Measurements from ENCODE around the gene TRIM5. TPM values are rescaled to one million over a fixed set of nuclear protein-coding genes. Genes with fewer than 3 reads are reported as not detected.

The TRIM5 gene
- total and polyA plus RNA-seq, 2 experiments from 2014 or later = 14.2 to 30.1 TPM

DNA sequence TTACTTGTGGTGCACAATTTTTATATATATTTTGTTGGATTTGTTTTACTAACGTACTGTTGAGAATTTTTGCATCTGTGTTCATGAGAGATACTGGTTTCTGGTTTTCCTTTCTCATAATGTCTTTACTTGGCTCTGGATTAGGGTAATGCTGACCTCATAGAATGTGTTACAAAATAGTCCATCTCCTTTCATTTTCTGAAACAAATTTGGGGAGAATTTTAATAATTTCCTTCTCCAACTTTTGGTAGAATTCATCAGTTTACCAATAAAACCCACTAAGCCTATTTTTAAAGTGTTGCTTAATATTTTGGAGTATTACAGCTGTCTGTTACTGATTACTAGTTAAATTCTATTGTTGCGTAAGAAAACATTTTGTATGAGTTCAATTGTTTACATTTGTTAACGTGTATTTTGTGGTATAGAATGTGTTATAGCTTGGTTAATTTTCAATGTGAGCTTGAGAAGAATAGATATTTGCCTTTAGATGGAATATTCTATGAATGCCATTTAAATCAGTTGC is 16.2 kb upstream of the TRIM5 start:
- Histone ChIP-seq H2AFZ (no peak overlapping the region), H3K27me3 (no peaks in the 10 kb centered on the region), H3K4me1 (ENCODE audit: insufficient read depth) (no peaks in the 10 kb centered on the region), H3K9me2 (replicated peaks; ENCODE audit: insufficient read depth) (no peaks in the 10 kb centered on the region), H3K27ac (no peak overlapping the region), H4K20me1 (ENCODE audit: insufficient read depth, poor library complexity, severe bottlenecking) (no peaks in the 10 kb centered on the region), H3K36me3 (replicated peaks; ENCODE audit: insufficient read depth, low read depth) (no peaks in the 10 kb centered on the region), H3K79me2 (no peaks in the 10 kb centered on the region), H3K4me3 (no peak overlapping the region), H3K9me3 (ENCODE audit: low read depth) (no peaks in the 10 kb centered on the region), H3K4me2 (no peak overlapping the region)
- no peak for DNase-seq (ENCODE audit: low spot score)
- TF ChIP-seq, protein P1, sequence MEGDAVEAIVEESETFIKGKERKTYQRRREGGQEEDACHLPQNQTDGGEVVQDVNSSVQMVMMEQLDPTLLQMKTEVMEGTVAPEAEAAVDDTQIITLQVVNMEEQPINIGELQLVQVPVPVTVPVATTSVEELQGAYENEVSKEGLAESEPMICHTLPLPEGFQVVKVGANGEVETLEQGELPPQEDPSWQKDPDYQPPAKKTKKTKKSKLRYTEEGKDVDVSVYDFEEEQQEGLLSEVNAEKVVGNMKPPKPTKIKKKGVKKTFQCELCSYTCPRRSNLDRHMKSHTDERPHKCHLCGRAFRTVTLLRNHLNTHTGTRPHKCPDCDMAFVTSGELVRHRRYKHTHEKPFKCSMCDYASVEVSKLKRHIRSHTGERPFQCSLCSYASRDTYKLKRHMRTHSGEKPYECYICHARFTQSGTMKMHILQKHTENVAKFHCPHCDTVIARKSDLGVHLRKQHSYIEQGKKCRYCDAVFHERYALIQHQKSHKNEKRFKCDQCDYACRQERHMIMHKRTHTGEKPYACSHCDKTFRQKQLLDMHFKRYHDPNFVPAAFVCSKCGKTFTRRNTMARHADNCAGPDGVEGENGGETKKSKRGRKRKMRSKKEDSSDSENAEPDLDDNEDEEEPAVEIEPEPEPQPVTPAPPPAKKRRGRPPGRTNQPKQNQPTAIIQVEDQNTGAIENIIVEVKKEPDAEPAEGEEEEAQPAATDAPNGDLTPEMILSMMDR (IDR thresholded peaks at IDR 0.05; ENCODE audit: poor library complexity) = no peak
- TF ChIP-seq EZH2 (IDR thresholded peaks at IDR 0.05; ENCODE audit: borderline replicate concordance) (no peak), EZH2phosphoT487 (IDR thresholded peaks at IDR 0.05; ENCODE audit: low read depth, severe bottlenecking, unreplicated experiment) (no peak)
- 56% methylated on average over 3 of the region's 3 CpGs for WGBS (ENCODE audit: low lambda C conversion rate, missing lambda C conversion rate)

DNA sequence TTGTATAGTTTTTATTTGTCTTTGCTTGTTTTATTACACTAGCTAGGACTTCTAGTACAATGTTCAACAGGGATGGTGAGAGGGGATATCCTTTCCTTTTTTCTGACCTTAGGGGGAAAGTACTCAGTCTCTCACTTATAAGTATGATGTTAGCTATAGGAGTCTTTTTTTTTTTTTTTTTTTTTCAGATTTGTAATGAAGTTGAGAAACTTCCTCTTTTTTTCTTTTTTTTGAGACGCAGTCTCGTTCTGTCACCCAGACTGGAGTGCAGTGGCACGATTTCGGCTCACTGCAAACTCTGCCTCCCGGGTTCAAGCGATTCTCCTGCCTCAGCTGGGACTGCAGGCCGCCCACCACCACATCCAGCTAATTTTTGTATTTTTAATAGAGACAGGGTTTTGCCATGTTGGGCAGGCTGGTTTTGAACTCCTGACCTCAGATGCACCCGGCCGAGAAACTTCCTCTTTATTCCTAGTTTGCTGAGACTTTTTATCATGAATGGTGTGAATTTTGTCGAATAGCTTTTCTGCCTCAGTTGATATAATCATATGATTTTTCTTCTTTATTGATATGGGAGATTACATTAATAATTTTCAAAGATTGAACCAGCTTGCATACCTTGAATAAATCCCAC is 15.7 kb upstream of the TRIM5 start:
- WGBS (ENCODE audit: low lambda C conversion rate, missing lambda C conversion rate) = 92% methylated on average over 9 of the region's 10 CpGs
- H3K4me3 ChIP-seq = no peak overlapping the region

DNA sequence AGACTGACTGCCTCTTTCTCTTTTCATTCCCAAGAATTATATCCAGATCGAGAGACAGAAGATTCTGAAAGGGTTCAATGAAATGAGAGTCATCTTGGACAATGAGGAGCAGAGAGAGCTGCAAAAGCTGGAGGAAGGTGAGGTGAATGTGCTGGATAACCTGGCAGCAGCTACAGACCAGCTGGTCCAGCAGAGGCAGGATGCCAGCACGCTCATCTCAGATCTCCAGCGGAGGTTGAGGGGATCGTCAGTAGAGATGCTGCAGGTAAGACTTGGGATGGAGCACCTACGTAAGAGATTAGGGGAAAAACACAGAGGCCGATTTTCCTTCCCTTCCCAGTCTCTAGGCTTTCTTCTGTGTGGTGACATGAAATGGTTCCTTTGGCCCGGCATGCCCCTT is 13.4 kb upstream of the TRIM5 start:
- H3K27ac ChIP-seq = no peak overlapping the region
- H3K27me3 ChIP-seq = no peaks in the 10 kb centered on the region
- 95% methylated on average over 7 of the region's 7 CpGs for WGBS (ENCODE audit: low lambda C conversion rate, missing lambda C conversion rate)
- TF ChIP-seq EZH2phosphoT487 (IDR thresholded peaks at IDR 0.05; ENCODE audit: low read depth, severe bottlenecking, unreplicated experiment) (no peak), EZH2 (IDR thresholded peaks at IDR 0.05; ENCODE audit: borderline replicate concordance) (no peak)
- TF ChIP-seq, protein P1 (IDR thresholded peaks at IDR 0.05; ENCODE audit: poor library complexity) = no peak
- no peak for DNase-seq (ENCODE audit: low spot score)
- H3K9me2 ChIP-seq (replicated peaks; ENCODE audit: insufficient read depth) = no peaks in the 10 kb centered on the region
- H3K4me1 ChIP-seq (ENCODE audit: insufficient read depth) = no peaks in the 10 kb centered on the region
- no peaks in the 10 kb centered on the region for H3K79me2 ChIP-seq
- no peak overlapping the region for H2AFZ ChIP-seq
- no peaks in the 10 kb centered on the region for H4K20me1 ChIP-seq (ENCODE audit: insufficient read depth, poor library complexity, severe bottlenecking)
- H3K4me2 ChIP-seq = no peak overlapping the region
- no peak overlapping the region for H3K4me3 ChIP-seq
- H3K9me3 ChIP-seq (ENCODE audit: low read depth) = no peaks in the 10 kb centered on the region
- H3K36me3 ChIP-seq (replicated peaks; ENCODE audit: insufficient read depth, low read depth) = no peaks in the 10 kb centered on the region

More for the DNA sequence above, 15.7 kb upstream of the TRIM5 start:
- Histone ChIP-seq H3K79me2 (no peaks in the 10 kb centered on the region), H3K27ac (no peak overlapping the region), H3K36me3 (replicated peaks; ENCODE audit: insufficient read depth, low read depth) (no peaks in the 10 kb centered on the region), H3K9me3 (ENCODE audit: low read depth) (no peaks in the 10 kb centered on the region), H3K4me2 (no peak overlapping the region), H3K4me1 (ENCODE audit: insufficient read depth) (no peaks in the 10 kb centered on the region), H3K27me3 (no peaks in the 10 kb centered on the region), H4K20me1 (ENCODE audit: insufficient read depth, poor library complexity, severe bottlenecking) (no peaks in the 10 kb centered on the region), H3K9me2 (replicated peaks; ENCODE audit: insufficient read depth) (no peaks in the 10 kb centered on the region), H2AFZ (no peak overlapping the region)
- DNase-seq (ENCODE audit: low spot score) = no peak
- TF ChIP-seq EZH2phosphoT487 (IDR thresholded peaks at IDR 0.05; ENCODE audit: low read depth, severe bottlenecking, unreplicated experiment) = no peak
- TF ChIP-seq EZH2 (IDR thresholded peaks at IDR 0.05; ENCODE audit: borderline replicate concordance) = no peak
- TF ChIP-seq, protein P1 (IDR thresholded peaks at IDR 0.05; ENCODE audit: poor library complexity) = no peak
